ENCODE measurements around the gene BARX1.
"Not testable (repeated sequence)": the region's sequence is repeated elsewhere in the genome, so short reads cannot be mapped to it uniquely, and the experiment has no call there.

BARX1 gene

DNA sequence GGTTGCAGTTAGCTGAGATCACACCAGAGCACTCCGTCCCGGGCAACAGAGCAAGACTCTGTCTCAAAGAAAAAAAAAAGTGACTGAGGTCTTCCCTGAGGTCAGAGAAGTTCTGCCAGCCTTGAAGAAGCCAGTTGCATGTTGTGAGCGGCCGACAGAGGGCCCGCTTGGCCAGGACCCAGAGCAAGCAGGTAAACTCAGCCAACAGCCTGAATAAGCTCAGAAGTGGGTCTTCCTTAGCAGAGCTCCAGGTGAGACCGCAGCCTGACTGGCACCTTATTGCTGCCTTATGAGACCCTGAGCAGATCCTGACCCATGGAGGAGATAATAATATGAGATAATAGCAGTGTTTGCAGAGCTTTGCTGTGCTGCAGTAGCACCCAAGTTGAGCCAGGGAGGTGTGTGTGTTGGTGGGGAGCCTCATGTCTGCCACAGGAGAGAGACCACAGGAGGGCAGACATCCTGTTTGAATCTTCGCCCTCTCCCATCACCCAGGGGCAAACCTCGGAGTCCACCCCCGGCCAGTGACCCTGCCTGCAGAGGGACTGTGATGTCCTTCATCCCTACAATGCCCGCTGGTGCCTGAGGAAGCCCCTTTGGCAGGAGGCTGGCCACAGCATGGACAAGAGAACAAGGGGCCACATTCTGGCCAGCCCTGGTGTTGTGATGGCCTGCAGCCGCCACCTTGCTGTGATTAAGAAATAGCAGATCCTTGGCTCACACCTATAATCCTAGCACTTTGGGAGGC, 10.8 kb upstream of the BARX1 start:
- DNase-seq, result no peak

GRCh38 chr9:93964685-93965084, 9.5 kb upstream of the BARX1 start:
- no peak for DNase-seq

DNA sequence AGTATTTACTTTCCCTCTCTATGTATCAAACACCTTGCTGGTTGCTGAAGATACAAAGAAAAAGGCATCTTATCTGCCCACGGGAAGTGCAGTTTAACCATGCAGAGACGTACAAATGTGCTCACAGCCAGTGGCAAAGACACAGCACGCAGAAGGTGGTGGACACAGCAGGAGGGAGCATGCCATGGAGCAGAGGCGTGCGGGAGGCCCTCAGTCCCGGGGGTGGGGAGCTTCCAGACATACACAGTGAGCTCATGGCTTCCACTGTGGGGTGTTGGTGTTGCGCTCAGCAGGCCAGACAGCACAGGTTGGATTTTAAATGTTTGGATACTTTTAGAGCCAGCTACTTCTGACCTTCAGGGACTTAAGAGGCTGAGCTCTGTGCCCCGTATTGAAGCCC, 8.8 kb upstream of the BARX1 start:
- DNase-seq, result no peak

DNA sequence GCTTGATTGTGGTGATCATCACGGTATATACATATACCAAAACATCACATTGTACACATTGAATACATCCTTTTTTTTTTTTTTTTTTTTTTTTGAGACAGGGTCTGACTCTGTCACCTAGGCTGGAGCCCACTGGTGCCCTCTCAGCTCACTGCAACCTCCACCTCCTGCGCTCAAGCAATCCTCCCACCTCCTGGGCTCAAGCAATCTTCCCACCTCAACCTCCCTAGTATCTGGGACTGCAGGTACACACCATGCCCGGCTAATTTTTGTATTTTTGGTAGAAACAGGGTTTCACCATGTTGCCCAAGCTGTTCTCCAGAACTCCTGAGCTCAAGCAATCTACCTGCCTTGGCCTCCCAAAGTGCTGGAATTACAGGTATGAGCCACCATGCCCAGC, 8.3 kb upstream of the BARX1 start:
- not testable (repeated sequence) for DNase-seq

GRCh38 chr9:93962561-93963440, 7.6 kb upstream of the BARX1 start:
- DNase-seq, result peak; percentile 82

- no peak for DNase-seq
Observed at GRCh38 chr9:93962017-93962416, 6.9 kb upstream of the BARX1 start.

DNA sequence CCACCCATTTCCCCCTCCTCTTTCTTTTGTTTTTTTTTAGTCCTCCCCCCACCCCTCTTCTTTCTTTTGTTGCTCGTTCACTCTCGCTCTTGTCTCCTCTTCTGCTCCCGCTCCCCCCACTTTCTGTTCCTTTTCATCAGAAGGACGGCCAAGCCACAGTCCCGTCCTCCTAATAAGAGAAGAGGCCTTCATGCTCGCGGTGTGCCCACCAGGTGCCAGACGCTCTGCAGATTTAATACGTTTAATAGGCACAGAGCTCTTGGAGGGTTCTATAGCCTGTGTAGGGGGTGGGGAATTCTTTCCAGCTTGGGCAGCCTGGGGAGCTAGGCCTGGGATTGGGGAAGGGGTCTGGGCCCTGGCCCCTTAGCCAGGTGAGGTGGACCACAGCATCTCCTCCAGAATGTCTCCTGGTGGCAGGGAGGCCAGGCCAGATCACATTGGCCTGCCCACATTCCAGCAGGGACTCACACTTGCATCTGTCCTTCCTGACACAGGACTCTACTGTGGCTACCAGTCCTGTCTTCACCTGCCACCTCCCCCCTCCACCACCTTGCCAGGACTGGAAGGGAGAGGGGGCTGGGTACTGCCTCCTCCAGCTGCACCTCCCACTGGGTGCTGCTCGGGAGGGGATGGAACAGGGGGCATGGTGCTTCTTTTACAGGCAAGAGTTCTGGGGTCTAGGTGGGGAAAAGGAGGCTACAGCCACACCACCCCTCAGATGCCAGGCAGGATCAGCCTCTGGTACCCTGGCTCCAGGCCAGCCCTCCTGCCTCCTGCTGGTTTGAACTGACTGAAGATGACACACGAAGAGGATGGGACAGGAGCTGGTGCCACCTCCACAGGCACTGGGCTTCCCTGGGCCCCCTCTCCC, 6.1 kb upstream of the BARX1 start:
- no peak for DNase-seq

DNA sequence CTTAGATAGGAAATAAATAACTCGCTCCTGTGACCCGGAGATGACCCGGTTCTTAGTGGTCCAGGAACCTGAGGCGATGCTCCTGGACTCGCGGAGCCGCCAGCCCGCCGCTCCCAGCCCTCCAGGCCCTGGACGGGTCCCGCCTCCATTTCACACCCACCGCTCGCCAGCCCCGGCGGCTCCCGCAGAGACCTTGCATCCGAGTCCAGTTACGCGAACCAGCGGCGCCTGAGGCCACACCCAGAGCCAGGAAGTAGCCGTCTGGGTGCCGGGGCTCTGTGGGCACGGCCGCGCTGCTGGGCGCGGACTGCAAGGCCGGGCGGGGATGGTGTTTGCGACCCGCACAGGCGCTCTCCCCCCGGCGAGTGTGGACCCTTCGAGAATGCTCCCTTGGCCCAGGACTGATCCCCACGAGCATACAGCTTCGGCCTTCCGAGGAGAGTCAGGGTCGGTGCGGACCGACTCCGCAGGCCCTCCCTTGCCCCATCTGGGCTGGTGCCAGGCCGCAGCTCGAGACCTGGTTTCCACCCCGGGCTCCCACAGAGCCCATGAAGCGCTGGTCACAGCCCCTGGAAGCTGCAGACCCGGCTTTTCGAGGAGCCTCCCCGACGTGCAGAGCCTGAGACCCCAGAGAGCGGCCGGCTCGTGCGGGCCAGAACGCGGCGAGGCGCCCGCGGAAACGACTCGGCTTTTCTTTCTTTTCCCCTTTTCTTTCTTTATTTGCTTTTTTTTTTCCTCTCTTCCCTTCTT, 5.2 kb upstream of the BARX1 start:
- no peak for DNase-seq

DNA sequence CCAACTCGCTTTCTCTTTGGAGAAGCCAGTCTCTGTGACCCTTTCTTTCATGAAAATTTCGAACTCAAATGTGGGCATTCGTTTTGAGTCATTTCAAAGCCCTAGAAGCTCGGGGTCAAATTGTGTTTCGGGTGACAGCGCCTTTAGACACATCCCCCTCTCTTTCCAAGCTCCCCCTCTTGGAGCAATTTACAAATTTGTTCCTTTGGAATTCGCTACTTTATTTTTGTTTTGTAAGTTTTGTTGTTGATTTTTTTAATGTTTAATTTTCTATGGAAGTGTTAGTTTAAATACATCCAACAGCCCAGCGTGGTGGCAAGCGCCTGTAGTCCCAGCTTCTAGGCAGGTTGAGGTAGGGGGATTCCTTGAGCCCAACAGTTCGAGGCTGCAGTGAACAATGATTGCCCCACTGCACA, 4.6 kb upstream of the BARX1 start:
- DNase-seq, result no peak

- DNase-seq, result no peak
Observed at GRCh38 chr9:93958819-93959682, 3.9 kb upstream of the BARX1 start.

DNA sequence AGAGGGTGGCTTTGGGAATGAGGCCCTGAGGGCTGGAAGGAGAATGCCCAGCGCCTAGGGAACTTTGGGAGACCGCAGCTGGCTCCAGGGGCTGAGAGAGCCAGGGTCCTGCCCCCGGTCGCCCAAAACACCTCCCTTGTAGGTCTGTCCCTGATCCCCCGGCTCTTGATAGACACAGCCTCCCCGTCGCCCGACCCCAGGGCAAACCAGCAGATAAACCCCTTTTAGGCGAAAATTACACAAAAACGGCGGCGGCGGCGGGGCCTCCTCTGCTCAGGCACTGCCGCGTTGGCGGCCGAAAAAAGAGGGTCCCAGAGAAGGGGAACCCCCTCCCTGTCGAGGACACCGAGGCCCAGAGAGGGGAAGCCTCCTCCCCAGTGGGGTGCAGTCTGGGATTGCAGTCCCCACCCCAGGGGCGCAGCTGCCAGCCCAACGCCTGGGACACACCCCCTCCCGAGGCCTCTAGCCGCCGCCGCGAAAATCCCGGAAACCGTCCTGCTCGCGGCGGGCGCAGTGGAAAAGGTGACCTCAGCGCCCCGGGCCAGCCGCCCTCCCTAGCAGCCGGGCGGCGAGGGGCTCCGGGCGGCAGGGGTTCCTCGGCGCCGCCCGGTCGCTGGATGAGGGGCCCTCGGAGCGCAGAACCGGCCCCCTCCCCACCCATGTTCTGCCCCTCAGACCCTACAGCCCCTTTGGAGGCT, 3.1 kb upstream of the BARX1 start:
- DNase-seq, result no peak

GRCh38 chr9:93955981-93956784, 1.0 kb upstream of the BARX1 start:
- DNase-seq, result no peak

GRCh38 chr9:93954434-93955061, 607 bp downstream of the BARX1 start:
- DNase-seq, result no peak

DNA sequence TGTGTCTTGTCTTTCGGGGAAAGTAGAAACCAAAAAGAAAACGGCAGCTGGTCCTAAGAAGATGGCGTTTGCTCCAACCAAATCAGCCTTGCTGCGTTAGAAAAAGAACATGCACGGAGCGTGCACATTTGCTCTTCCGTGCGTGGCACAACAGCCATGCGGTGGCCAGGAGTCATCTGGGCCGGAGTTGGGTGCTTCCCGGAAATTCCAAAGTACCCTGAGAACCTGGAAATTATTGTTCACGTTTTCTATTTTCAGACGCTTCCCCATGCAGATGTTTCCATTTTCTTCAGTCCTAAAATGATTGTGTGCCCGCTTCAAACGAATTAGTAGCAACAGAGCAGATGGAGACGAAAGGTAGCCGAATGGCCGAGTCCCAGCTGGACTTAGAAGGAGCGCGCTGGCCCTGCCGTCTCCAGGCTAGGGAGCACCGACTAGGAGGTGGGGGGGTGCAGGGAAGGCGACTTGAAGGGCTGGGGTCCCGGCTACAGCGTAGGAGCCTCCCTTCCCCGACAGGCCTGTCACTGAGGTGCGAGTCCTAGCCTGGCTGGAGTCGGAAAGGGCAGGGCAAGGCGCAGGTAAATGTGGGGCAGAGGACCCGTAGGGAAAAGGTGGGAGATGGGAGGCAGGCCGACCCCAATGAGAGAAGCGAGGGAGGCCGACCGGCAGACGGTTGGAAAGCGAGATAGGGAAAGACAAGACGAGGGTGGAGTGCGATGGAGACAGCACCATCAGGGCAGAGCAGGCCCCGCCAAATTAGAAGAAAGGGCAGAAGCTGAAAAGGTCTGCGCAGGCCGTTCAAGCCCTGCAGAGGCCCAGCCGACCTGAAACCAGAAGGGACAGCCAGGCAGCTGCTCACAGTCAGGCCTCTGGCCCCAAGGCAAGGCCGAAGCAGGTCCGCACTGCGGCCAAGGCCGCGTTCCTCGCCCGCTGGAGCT, 1.4 kb downstream of the BARX1 start:
- no peak for DNase-seq

- no peak for DNase-seq
Observed at GRCh38 chr9:93952784-93953495, 2.2 kb downstream of the BARX1 start.

DNA sequence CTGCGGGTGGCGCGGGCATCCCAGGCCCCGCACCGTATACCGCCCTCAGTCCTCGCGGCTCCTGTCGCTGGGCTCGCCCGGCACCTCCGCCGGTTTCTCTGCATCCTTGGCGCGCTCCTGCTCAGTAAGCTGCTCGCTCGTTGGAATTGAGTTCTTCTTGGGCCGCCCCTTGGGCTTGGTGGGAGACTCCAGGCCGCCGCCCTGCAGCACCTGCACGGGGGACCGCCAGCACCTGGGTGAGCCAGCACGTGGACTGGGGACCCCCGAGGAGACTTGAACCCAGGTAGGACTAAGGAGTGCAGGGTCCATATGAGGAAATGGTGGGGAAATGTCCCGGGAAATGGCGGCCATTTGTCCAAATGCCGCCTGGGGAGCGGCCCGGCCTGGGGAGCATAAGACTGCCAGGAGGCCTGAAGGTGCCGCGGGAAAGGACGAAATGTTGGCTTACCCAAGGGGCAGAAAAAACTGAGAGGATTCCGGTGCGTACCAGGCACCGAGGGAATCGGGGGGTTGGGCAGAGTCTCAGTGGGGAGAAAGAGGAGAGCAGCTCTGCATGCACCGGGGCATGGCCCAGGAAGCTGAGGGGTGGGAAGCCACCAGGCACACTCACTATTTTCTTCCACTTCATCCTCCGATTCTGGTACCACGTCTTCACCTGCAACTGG, 2.9 kb downstream of the BARX1 start:
- DNase-seq, result no peak

- DNase-seq, result no peak
Observed at GRCh38 chr9:93951655-93952118, 3.5 kb downstream of the BARX1 start.
